ENCODE results near the gene MIB2.

The MIB2 gene

GRCh38 chr1:1598051-1598719 is 17.1 kb upstream of the MIB2 start:
- no peak for DNase-seq

GRCh38 chr1:1598720-1599029 is 16.6 kb upstream of the MIB2 start:
- no peak for DNase-seq

- DNase-seq: no peak
Observed at GRCh38 chr1:1599030-1599934, 16.0 kb upstream of the MIB2 start.

DNA sequence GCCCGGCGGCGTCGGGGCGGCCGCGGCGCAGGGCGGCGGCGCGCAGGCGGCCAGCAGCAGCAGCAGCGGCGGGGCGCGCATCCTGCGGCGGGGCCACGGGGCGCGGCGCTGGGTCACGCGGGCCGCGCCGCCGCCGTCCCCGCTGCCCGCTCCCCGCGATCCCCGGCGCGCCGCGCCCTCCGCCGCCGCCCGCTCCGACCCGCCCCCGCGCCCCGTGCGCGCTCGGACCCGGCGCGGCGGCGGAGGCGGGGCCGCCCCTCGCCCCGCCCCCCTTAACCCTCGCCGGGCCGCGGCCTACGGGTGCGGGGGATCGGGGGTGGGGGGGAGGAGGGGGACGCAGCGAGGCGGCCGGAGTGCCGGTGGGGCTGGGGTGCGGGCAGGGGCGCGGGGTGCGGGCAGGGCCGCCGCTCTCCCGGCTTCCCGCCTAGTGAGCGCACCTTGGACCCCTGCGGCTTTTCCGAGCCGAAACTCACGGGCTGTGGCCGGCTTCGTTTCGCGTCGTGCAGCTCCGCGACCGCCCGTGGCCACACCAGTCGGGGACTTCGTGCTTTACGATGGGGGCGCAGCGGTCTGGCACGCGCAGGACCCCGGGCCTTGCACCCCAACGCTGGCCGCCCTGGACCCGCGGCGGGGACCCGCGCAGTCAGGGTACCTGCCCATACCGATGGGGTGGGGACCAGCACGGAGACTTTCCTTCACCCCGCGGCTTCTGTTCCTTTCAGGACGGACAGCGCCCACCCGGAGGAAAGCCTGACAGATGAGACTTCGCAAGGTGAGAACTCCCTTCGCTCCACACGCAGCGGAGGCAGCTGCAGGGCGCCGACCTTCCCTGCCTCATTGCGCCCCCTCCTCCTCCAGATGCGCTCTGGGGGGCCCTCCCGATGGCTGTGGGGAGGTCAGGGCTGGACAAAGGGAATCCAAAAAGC is 15.1 kb upstream of the MIB2 start, which contains the start of gene FNDC10:
Gene FNDC10 (minus strand): TSS at position 201 of the 926 bp plus-strand sequence. CDS start 120 bp downstream, at position 81.
- DNase-seq: no peak

DNA sequence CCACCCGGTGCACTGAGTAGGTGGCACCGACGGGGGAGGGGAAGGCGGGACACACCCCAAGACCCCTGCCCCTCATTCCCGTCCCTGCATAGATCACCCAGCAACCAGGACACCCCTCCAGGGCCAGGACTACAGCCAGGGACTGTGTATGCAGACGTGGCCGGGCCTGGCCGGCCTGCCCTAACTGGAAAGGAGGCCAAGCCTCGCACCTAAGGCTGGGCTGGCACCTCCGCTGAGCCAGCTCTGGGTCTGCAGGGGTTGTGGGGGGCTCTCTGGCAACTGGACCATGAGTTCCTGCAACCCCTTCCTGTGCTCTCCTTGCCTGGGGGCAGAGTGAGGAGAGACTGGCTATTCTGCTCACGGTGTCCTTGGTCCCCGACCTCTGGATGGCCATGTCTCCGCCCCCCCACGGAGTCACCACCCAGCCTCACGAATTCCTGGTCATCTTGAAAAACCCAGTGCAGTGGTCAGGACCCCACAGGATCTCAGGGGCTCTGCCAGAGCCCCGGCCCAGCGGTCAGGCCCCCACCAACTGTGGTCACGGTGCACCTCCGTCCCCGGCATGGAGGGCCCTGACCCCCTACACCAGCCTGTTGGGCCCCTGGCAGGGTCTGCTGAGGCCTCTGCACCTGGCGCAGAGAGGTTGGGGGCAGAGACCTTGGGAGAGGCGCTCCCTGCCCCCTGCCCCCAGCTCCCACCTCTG is 14.3 kb upstream of the MIB2 start:
- no peak for DNase-seq

DNA sequence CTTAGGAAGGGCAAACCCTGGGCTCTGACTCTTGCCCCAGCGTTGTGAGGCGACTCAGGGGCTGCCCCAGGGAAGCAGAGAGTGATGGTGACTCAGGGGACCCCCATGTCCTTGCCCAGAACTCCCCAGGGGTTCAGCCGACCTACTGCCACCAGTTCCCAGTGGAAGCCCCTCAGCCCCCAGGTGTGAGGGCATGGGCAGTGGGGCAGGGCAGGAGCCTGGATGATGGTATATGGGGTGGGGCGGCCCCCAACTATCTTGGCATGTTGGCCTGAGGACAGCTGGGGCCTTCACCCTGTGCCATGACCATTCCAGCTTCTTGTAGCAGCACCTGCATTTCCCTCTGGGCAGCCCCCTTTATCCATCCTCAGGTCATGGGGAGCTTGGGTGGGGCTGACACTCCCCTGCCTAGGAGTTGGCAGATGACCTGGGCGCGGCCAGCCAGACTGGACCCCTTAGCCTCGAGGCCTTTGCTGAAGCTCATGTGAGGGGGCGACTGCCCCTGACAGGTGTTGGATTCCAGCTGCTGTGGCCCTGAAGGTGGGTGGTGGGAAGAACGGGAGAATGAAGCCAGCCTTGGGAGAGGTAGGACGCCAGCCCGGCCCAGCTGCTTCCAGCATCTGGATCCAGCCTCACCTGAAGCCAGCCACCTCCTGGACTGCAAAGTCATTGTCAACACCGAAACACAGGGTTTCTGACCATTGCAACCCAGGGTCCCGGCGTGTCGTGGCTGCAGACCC is 13.6 kb upstream of the MIB2 start:
- no peak for DNase-seq

DNA sequence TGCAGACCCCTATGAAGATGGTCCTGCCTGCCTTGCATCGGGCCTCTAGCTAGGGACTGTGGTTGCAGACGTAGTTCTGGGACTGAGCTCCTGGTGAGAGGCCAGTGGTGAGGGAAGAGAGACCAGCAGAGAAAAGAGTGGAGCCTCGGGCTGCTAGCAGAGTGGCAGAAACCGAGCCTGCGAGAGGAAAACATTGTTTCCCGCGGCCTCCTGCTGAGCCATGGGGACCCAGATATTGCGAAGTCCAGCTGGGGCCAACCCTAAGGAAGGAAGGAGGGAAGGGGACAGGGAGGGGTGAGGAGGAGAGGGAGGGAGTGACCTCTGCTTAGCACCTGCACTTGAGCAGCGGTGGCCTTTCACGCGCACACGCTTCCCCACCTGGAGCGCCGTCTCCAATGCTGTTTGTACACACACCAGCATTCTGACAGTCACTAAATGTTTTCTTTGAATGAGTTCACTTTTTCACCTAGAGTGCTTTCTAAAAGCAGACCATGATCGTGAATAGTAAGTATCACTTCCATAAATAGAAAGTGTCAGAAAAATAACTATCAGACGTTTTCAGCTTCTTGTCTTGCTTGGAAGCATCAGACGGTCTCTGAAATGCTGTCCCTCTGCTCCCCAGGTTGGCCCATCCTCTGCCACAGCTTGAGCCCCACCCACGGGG is 12.9 kb upstream of the MIB2 start:
- no peak for DNase-seq

GRCh38 chr1:1602968-1603506 is 12.3 kb upstream of the MIB2 start:
- DNase-seq: no peak

- DNase-seq: no peak
Observed at GRCh38 chr1:1603671-1604373, 11.5 kb upstream of the MIB2 start.

DNA sequence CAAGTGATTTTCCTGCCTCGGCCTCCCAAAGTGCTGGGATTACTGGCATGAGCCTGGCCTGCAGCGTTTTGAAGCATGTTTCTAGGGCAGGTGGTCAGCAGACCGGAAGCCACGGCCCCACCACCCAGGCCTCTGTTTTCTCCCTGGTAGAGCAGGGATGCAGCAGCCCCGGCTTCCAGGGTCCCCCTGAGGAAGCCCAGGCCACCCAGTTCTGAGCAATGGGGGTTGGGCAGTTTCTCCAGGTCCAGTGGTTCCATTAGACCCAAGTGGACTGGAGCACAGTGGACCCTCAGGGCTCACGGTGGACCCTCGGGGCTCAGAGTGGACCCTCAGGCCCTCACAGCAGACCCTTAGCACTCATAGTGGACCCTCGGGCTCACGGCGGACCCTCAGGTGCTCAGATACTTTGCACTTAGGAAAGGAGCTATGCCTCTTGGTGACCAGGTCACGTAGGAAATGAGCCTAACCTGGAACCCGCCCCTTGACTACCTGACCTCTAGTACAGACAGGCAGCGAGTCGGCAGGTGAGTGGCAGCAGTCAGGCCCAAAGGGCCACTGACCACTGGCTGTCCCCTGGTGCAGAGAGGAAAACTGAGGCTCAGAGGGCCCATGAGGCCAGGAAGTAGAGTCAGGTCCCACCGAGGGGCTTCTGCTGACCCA is 10.8 kb upstream of the MIB2 start:
- no peak for DNase-seq

DNA sequence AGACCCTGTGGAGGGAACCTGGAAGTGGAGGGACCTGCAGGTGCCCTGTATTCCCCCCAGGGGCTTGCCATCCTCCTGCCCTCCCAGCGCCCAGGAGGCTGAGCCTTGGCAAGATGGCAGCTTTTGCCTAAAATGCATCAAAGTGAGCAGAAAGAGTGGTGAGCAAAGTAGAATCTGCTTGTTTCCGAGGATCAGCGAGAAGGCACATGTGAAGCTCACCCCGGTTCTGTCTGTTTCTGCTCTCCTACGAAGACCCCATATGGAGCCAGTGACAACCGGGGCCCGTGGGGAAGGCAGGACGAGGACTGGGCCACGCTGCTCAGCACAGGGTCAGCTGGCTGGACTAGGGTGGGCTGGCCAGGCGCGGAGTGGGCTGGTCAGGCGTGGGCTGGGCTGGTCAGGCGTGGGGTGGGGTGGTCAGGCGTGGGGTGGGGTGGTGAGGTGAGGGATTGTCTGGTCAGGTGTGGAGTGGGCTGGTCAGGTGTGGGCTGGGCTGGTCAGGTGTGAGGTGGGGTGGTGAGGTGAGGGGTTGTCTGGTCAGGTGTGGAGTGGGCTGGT is 10.2 kb upstream of the MIB2 start:
- DNase-seq: no peak

DNA sequence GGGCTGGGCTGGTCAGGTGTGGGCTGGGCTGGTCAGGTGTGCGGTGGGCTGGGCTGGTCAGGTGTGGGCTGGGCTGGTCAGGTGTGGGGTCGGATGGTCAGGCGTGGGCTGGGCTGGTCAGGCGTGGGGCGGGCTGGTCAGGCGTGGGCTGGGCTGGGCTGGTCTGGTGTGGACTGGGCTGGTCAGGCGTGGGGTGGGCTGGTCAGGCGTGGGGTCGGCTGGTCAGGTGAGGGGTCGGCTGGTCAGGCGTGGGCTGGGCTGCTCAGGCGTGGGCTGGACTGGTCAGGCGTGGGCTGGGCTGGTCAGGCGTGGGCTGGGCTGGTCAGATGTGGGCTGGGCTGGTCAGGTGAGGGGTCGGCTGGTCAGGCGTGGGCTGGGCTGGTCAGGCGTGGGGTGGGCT is 9.6 kb upstream of the MIB2 start:
- no peak for DNase-seq

DNA sequence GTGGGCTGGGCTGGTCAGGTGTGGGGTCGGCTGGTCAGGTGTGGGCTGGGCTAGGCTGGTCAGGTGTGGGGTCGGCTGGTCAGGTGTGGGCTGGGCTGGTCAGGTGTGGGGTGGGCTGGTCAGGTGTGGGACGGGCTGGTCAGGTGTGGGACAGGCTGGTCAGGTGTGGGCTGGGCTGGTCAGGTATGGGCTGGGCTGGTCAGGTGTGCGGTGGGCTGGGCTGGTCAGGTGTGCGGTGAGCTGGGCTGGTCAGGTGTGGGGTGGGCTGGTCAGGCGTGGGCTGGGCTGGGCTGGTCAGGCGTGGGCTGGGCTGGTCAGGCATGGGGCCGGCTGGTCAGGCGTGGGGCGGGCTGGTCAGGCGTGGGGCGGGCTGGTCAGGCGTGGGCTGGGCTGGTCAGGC is 9.1 kb upstream of the MIB2 start:
- no peak for DNase-seq

GRCh38 chr1:1609822-1610485 is 5.3 kb upstream of the MIB2 start:
- DNase-seq: no peak

DNA sequence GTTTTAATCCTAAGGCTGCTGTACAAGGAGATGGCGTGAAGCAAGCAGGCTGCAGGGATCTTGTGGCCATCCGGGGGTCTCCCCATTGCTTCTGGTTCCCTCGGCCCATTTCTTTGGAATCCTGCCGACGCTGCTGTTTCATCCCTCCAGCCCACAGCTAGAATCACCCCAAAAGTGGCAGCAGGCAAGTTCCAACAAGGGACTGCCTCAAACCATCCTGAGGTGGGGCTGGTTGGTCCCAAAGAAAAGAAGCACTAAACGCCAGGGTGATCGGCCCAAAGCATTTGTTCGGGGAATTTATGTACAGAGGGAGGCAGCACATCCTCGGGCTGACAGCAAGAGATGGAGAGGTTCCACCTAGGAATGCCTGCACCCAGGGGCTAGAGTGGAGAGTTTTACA is 4.5 kb upstream of the MIB2 start:
- DNase-seq: no peak

DNA sequence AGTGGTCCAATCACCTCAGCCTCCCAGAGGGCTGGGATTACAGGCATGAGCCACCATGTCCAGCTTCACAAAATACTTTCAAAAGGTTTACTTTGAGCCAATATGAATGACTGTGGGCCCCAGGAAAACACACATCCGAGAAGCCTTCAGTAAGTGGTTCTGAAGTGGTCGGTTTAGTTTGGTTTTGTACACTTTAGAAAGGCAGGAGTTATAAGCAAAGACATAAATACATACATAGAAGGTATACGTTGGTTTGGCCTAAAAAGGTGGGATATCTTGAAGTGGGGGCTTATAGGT is 3.2 kb upstream of the MIB2 start:
- no peak for DNase-seq

DNA sequence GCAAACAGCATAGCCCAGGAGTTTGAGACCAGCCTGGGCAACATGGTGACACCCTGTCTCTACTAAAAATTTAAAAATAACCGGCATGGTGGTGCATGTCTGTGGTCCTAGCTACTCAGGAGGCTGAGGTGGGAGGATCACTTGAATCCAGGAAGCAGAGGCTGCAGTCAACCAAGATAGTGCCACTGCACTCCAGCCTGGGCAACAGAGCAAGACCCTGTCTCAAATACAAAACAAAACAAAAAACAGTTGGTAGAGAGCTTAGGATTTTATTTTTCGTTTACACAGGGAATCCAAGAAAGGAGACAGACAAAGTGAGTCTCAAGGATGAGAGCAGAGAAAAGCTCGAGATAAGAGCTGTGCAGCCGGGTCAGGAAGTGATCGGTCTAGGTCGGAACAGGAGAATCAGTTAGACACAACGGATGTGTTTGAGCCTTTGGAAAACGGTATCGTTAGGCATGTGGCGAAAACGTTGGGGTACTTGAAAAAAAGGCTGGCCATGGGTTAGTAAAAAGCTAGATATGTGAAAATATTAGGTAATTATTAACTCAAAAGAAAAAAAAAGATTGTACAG is 1.7 kb upstream of the MIB2 start:
- no peak for DNase-seq

GRCh38 chr1:1614204-1614953 is 921 bp upstream of the MIB2 start:
- peak; percentile 52 for DNase-seq
